HG02981 (cell line): ENCODE measurements around the gene EIF4EBP2.

Source experiments
- ATAC-seq: cut with Tn5 transposase; IDR thresholded peaks from one replicate; pipeline ENCODE4 v1.9.1; 2021; ENCODE audit warnings: mild to moderate bottlenecking, moderate library complexity; ENCODE audit not compliant: unreplicated experiment

EIF4EBP2 gene

DNA sequence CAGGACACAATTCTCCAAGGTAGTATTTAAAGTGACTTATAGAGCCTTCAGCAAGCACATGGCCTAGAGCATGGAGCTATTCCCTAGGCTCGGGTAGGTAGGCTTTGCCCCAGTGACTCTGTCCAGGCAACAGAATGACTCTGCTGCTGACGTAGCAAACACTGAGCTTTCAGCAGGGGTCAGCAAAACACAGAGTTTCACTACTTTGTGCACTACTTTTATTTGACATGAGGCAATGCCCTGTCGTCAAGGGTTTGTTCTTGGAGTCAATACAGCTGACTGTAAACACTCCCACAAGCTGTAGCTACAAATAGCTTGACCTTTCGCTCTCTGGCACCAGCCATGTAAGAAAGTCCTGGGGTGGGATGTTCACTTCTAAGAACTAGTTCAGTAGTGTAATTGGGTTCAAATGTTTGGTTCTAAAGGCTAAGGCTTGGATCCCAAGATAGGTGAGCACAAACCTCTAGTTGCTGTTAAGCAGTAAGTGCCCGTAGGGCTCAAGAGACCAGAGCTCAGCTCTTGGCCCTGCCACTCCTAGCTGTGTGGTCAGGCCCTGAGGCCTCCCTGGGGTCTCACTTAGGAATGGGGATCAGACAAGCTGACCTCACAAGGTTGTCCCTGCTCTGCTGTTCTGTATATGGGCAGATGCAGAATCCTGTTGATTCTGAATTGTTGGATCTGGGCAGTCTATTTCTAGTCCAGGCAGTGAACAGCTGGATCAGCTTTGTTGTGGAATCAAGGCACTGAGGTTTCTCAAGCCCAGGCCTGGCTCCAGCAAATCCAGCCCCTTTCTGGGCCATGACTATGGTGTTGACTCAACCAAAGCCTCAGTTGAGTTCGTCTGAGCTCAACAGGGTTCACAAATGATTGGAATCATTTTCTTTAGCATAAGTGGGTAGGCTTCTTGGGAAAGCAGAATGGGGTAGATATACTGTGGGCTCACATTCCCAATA is 26.8 kb downstream of the EIF4EBP2 start:
- no peak for ATAC-seq

DNA sequence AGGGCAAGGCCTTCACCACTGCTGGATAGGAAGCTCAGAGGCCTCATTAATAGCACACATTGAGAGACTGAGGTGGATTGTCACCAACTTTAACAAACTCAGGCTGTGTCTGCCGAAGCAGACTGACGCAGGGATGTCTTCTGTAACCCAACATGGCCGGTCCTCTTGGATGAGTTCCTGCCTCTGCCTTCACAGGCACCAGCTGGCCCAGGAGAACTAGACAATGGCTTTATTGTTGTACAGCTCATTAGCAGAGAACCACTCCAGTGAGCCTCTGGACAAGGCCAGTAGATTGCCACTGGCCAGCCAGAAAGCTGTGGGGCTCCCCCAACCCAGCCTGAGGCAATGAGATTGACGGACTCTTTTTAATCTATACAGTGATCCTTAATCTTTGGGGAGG is 28.2 kb downstream of the EIF4EBP2 start:
- ATAC-seq = no peak

- ATAC-seq = no peak
Observed at GRCh38 chr10:70432561-70433263, 28.8 kb downstream of the EIF4EBP2 start.

DNA sequence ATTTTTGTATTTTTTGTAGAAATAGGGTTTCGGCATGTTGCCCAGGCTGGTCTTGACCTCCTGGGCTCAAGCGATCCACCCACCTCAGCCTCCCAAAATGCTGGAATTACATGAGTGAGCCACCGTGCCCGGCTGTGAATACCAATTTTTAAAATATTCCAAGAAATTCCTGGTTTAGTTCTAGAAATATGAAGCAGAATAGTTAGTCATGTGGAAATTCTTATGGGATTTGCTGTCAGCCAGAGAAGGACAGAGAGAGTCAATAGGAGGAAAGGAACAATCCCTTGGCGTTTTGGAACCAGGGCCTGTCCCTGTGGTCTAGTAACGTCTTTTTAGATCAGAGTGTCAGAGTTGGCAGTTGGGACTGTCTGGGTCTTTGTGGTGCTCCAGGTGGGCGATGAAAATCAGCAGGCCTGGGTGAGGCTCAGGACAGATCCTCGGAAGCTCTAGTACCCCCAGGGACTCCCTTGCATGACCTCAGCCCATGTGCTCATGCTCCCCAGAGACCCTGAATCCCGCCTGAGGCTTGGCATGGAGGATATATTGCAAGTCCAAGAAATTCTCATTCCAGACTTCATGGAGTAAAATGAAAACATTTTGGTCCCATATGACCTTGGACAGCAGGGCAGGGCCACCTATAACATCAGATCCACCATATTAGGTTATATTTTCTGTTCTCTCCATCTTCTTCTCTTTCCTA is 29.8 kb downstream of the EIF4EBP2 start:
- ATAC-seq = no peak

DNA sequence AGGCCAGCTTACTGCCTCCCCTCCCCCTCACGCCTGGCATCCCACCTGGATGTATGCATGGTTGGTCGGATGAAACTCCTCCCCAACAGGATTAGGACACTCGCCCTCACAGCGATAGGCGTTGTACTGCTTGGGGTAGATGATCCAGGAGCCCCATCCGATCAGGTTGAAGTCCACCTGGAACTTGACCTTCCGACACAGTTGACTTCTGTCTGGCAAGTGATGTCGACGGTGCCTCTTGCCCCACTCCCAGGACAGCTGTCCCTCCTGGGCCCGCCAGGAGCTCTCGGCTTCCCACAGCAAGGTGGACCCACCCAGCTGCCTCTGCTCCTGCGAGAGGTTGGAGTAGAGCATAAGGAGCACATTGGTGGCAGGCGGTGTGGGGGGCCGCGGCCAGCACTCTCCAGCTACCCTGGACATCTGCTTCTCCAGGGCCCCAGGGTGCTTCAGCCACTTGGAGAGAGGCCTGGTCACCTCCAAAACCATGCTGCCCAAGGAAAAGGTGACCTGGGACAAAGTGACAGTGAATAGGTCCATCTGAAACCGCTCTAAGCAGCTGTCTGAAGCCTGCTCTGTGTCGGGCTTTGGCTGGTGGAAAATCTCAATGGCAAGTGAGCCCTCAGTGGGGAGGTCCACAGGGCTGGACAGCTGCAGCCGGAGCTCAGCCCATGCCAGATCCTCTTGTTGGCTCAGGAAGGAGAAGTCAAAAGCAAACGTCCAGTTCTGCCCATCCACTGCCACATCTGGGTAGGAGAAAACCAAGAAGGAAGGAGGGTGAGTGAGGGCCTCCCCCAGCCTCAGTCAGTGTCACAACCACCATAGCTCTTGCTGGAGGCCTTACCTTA is 31.5 kb downstream of the EIF4EBP2 start:
- ATAC-seq = no peak

- ATAC-seq = no peak
Observed at GRCh38 chr10:70437721-70438120, 33.8 kb downstream of the EIF4EBP2 start.

GRCh38 chr10:70440296-70441160 is 36.6 kb downstream of the EIF4EBP2 start:
- no peak for ATAC-seq

- ATAC-seq = no peak
Observed at GRCh38 chr10:70441161-70441894, 37.4 kb downstream of the EIF4EBP2 start, which contains the start of gene NODAL. TSS of gene NODAL (minus strand) at chr10:70441681. CDS start at chr10:70441667, 14 bp downstream.

DNA sequence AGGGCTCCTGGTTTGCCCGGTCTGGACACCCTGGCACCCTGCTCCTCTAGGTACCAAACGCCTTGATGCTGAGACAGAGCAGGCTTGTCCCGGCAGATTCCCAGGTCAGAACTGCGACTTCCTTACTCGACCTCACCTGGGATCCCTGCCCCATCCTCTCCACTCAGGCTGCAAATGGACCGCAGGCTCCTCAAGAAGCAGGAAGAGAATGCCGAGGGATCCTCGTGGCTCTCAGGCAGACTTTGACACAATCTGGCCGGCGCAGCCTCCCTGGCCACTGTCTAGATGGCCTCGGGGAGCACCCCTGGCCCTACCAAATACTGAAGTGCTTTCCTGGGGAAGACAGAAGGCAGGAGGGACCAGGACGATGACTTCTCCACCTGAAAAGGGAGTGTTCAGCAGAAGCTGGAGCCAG is 38.0 kb downstream of the EIF4EBP2 start:
- ATAC-seq = no peak

- ATAC-seq = no peak
Observed at GRCh38 chr10:70442332-70442988, 38.5 kb downstream of the EIF4EBP2 start.

- no peak for ATAC-seq
Observed at GRCh38 chr10:70444744-70445143, 40.8 kb downstream of the EIF4EBP2 start.

- ATAC-seq = no peak
Observed at GRCh38 chr10:70445718-70446657, 42.0 kb downstream of the EIF4EBP2 start.

DNA sequence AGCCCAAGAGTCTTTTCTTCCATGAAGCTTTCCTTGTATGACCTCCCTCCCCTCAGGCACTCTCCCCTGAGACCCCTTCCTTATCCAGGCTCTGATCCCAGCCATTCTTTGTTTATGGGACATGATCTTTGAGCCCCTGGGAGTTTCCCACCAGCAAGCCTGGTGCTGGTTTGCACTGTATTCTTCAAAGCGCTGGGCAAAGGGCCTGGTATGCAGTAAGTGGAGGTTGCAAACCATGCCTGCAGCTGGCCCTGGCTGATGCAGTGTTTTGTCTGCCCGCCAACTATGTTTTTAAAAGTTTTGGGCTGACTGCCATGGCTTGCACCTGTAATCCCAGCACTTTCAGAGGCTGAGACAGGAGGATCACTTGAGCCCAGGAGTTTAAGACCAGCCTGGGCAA is 44.3 kb downstream of the EIF4EBP2 start:
- ATAC-seq = no peak

- no peak for ATAC-seq
Observed at GRCh38 chr10:70455213-70455630, 51.3 kb downstream of the EIF4EBP2 start.

DNA sequence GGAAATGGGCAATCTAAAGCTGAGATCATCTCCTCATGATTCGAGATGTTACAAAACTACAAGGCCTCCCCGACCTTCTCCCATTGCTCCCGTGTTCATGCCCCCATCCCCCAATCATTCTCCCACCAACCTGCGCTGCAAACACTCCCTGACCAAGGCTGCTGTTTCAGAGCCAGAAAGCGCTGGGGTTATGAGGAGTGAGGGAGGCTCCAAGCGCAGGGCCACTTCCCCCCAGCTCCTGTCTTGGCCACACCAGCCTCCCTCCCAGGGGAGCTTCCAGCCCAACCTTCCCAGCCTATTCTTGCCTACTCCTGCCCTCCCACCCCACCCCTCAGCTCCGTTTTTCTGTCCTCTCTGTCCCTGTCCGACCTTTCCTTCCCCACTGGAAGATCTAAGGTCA is 52.2 kb downstream of the EIF4EBP2 start:
- no peak for ATAC-seq

DNA sequence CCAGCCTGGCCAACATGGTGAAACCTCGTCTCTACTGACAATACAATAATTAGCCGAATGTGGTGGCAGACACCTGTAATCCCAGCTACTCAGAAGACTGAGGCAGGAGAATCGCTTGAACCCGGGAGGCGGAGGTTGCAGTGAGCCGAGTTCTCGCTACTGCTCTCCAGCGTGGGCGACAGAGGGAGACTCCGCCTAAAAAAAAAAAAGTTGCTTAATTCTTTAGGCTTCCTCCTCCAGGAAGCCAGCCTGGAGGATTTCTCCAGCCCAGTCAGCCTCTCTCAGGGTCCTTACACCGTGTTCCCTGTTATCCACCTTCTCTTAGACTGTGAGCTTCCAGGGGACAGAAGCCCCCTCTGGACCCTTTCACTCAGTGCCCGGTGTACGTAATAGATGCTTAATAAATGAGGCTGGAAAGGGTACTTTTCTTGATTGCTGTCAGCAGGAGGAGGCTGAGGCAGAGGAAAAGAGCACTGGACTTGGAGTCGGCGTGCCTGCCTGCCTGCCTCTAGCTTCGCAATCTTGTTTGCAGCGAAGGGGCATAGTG is 53.9 kb downstream of the EIF4EBP2 start:
- no peak for ATAC-seq
